ENCODE data around the gene UBN2. TPM values are rescaled to one million over a fixed set of nuclear protein-coding genes. Genes with fewer than 3 reads are reported as not detected.

Gene UBN2
- total RNA-seq, 1 donor from 2014 or later: 13.5 TPM

GRCh38 chr7:139259142-139259541 lies 28.1 kb downstream of the UBN2 start:
- H3K27ac Mint-ChIP-seq (ENCODE audit: unreplicated experiment): no peak overlapping the region
- no peaks in the 10 kb centered on the region for H3K9me3 Mint-ChIP-seq (ENCODE audit: low read depth)
- H3K4me1 Mint-ChIP-seq (ENCODE audit: low read depth): peaks cover 1% of the 10 kb centered on the region
- no peak for TF ChIP-seq CTCF (IDR thresholded peaks at IDR 0.05)
- H3K36me3 Mint-ChIP-seq (ENCODE audit: low read depth): peaks cover 11% of the 10 kb centered on the region
- H3K4me3 Mint-ChIP-seq (ENCODE audit: unreplicated experiment): no peak overlapping the region
- no peaks in the 10 kb centered on the region for H3K27me3 Mint-ChIP-seq (ENCODE audit: low read depth)
- no peak for DNase-seq (ENCODE audit: low spot score)

GRCh38 chr7:139264220-139264619 lies 33.2 kb downstream of the UBN2 start:
- TF ChIP-seq CTCF (IDR thresholded peaks at IDR 0.05): no peak
- Mint-ChIP-seq H3K27me3 (ENCODE audit: low read depth) (no peaks in the 10 kb centered on the region), H3K4me3 (ENCODE audit: unreplicated experiment) (no peak overlapping the region), H3K9me3 (ENCODE audit: low read depth) (no peaks in the 10 kb centered on the region), H3K4me1 (ENCODE audit: low read depth) (peaks cover 4% of the 10 kb centered on the region), H3K27ac (ENCODE audit: unreplicated experiment) (no peak overlapping the region), H3K36me3 (ENCODE audit: low read depth) (peaks cover 25% of the 10 kb centered on the region)
- no peak for DNase-seq (ENCODE audit: low spot score)

GRCh38 chr7:139265673-139266072 lies 34.6 kb downstream of the UBN2 start:
- Mint-ChIP-seq H3K4me1 (ENCODE audit: low read depth) (peaks cover 4% of the 10 kb centered on the region), H3K36me3 (ENCODE audit: low read depth) (peaks cover 28% of the 10 kb centered on the region), H3K27ac (ENCODE audit: unreplicated experiment) (no peak overlapping the region), H3K4me3 (ENCODE audit: unreplicated experiment) (no peak overlapping the region), H3K9me3 (ENCODE audit: low read depth) (no peaks in the 10 kb centered on the region), H3K27me3 (ENCODE audit: low read depth) (no peaks in the 10 kb centered on the region)
- TF ChIP-seq CTCF (IDR thresholded peaks at IDR 0.05): no peak
- no peak for DNase-seq (ENCODE audit: low spot score)

GRCh38 chr7:139271718-139272628 lies 40.9 kb downstream of the UBN2 start:
- Mint-ChIP-seq H3K4me3 (ENCODE audit: unreplicated experiment) (no peak overlapping the region), H3K9me3 (ENCODE audit: low read depth) (no peaks in the 10 kb centered on the region), H3K27ac (ENCODE audit: unreplicated experiment) (no peak overlapping the region), H3K36me3 (ENCODE audit: low read depth) (peaks cover 27% of the 10 kb centered on the region), H3K4me1 (ENCODE audit: low read depth) (no peaks in the 10 kb centered on the region), H3K27me3 (ENCODE audit: low read depth) (no peaks in the 10 kb centered on the region)
- no peak for TF ChIP-seq CTCF (IDR thresholded peaks at IDR 0.05)
- no peak for DNase-seq (ENCODE audit: low spot score)

GRCh38 chr7:139284252-139284896 lies 53.3 kb downstream of the UBN2 start:
- H3K27ac Mint-ChIP-seq (ENCODE audit: unreplicated experiment): no peak overlapping the region
- no peak for DNase-seq (ENCODE audit: low spot score)
- H3K9me3 Mint-ChIP-seq (ENCODE audit: low read depth): no peaks in the 10 kb centered on the region
- peaks cover 35% of the 10 kb centered on the region for H3K36me3 Mint-ChIP-seq (ENCODE audit: low read depth)
- no peak for TF ChIP-seq CTCF (IDR thresholded peaks at IDR 0.05)
- no peaks in the 10 kb centered on the region for H3K27me3 Mint-ChIP-seq (ENCODE audit: low read depth)
- H3K4me1 Mint-ChIP-seq (ENCODE audit: low read depth): no peaks in the 10 kb centered on the region
- H3K4me3 Mint-ChIP-seq (ENCODE audit: unreplicated experiment): no peak overlapping the region
